ENCODE measurements around the gene ASIP. TPM values are rescaled to one million over a fixed set of nuclear protein-coding genes. Genes with fewer than 3 reads are reported as not detected.
A peak's percentile ranks its signal among the peaks of the same experiment; 100 is the strongest.

ASIP gene
- polyA plus RNA-seq, 1 donor (not counting 4 experiments of a cell fraction or from before 2014, with no cell fraction given): not detected

DNA sequence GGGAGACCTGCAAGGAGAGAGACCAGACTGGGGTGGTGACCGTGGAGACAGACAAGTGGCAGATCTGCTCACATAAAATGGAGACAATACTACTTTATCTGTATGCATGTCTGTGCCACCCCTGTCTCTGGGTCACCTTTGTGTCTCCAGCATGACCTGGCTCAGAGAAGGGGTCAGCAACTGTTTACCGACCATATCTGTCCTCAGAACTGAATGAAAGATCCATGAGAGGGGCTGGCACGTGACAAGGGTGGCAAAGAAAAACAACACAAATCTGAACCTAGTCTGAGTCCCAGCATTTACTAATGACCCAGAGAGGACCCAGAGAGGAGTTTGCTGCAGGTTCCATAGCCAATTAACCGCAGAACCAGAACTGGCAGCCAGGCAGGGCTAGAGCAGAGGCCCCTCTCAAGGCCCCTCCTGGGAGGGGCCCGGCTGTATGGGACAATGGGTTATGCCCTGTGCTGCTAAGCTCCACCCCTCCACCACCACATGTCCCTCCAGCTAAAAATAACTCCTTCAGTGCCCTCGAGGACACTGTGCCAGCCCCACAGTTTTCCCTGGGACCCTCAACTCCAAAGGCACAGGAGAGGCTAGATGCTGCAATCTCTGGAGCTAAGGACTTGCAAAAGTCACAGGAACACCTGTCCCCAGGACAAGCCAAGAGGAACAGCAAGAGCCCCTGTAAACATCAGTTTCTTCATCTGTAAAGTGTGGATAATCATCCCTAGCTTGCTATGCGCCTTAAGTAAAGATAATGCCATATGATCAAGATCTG is 59.8 kb downstream of the ASIP start:
- Histone ChIP-seq H3K79me2 (ENCODE audit: control insufficient read depth, insufficient read depth, low read length) (peaks cover 64% of the 10 kb centered on the region), H3K4me2 (ENCODE audit: control insufficient read depth, extremely low read depth, insufficient read depth, low read depth, low read length) (peak overlapping the region; percentile 87)

DNA sequence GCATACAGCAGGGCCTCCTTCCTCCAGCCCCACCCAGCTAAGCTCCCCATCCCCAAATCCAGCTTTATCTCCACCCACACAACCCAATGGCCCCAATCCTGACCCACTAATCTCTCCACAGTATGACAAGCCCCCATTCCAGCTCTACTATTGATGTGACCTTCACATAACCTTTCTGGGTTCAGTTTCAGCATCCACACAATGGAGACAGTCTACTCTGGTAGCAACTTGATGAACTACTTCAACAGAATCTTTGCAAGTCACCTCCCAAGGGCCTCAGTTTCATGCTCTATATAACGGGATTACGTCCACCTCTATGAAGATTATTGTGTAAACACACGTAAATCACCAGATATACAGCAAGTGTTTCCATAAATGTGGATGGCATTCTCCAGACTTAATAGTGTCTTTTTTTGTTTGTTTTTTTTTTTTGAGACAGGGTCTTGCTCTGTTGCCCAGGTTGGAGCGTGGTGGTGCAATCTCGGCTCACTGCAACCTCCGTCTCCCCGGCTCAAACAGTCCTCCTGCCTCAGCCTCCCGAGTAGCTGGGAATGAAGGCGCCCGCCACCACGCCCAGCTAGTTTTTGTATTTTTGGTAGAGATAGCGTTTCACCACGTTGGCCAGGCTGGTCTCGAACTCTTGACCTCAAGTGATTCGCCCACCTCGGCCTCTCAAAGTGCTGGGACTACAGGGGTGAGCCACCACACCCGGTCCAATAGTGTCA is 60.5 kb downstream of the ASIP start:
- Histone ChIP-seq H3K36me3 (ENCODE audit: control insufficient read depth in 2 of 2, extremely low read depth in 1 of 2, insufficient read depth in 2 of 2, low read length in 2 of 2) (peaks cover 9 to 22% of the 10 kb centered on the region in 2 experiments), H3K4me3 (ENCODE audit: control insufficient read depth in 2 of 3, extremely low read depth in 1 of 3, insufficient read depth in 2 of 3, low read depth in 1 of 3, low read length in 3 of 3) (peak overlapping the region; percentile 78 to 93 (median 92)), H3K4me1 (ENCODE audit: control insufficient read depth, extremely low read depth, insufficient read depth, low read length) (peaks cover 36% of the 10 kb centered on the region), H4K20me1 (ENCODE audit: control insufficient read depth, extremely low read depth, insufficient read depth, low read length) (peaks cover 24% of the 10 kb centered on the region), H3K27me3 (ENCODE audit: control insufficient read depth, extremely low read depth, insufficient read depth, low read length) (no peaks in the 10 kb centered on the region), H2AFZ (ENCODE audit: control insufficient read depth, low read length) (no peak overlapping the region), H3K9me3 (ENCODE audit: control insufficient read depth, low read depth, low read length) (no peaks in the 10 kb centered on the region), H3K9ac (ENCODE audit: control insufficient read depth, extremely low read depth, insufficient read depth, low read length) (peak overlapping the region; percentile 98), H3K27ac (ENCODE audit: control insufficient read depth, insufficient read depth, low read length) (peak overlapping the region; percentile 90), H3K9me1 (ENCODE audit: control insufficient read depth, extremely low read depth, insufficient read depth, low read length) (no peaks in the 10 kb centered on the region), H3K4me2 (ENCODE audit: control insufficient read depth, extremely low read depth, insufficient read depth, low read depth, low read length) (peak overlapping the region; percentile 87), H3K79me2 (ENCODE audit: control insufficient read depth, insufficient read depth, low read length) (peaks cover 56% of the 10 kb centered on the region)
- TF ChIP-seq EZH2 (IDR thresholded peaks at IDR 0.05; ENCODE audit: low read length): no peak
- TF ChIP-seq, protein P1, sequence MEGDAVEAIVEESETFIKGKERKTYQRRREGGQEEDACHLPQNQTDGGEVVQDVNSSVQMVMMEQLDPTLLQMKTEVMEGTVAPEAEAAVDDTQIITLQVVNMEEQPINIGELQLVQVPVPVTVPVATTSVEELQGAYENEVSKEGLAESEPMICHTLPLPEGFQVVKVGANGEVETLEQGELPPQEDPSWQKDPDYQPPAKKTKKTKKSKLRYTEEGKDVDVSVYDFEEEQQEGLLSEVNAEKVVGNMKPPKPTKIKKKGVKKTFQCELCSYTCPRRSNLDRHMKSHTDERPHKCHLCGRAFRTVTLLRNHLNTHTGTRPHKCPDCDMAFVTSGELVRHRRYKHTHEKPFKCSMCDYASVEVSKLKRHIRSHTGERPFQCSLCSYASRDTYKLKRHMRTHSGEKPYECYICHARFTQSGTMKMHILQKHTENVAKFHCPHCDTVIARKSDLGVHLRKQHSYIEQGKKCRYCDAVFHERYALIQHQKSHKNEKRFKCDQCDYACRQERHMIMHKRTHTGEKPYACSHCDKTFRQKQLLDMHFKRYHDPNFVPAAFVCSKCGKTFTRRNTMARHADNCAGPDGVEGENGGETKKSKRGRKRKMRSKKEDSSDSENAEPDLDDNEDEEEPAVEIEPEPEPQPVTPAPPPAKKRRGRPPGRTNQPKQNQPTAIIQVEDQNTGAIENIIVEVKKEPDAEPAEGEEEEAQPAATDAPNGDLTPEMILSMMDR (optimal IDR thresholded peaks at IDR 0.05 in 1 of 3, IDR thresholded peaks at IDR 0.05 in 1 of 3, conservative IDR thresholded peaks at IDR 0.05 in 1 of 3; ENCODE audit: extremely low read depth in 1 of 3, insufficient read depth in 2 of 3, low read length in 3 of 3): no peak
- DNase-seq (ENCODE audit: low read depth, low spot score) (no peak), FAIRE-seq (no peak)
- dilution Hi-C loops (cut with MboI; ENCODE audit: extremely low pct_ligation_motif_present, low sequenced_read_pairs): no loop called here

More for the DNA sequence above, 59.8 kb downstream of the ASIP start:
- Histone ChIP-seq H3K9me1 (ENCODE audit: control insufficient read depth, extremely low read depth, insufficient read depth, low read length) (no peaks in the 10 kb centered on the region), H3K4me1 (ENCODE audit: control insufficient read depth, extremely low read depth, insufficient read depth, low read length) (peaks cover 33% of the 10 kb centered on the region), H3K27me3 (ENCODE audit: control insufficient read depth, extremely low read depth, insufficient read depth, low read length) (no peaks in the 10 kb centered on the region), H3K9me3 (ENCODE audit: control insufficient read depth, low read depth, low read length) (no peaks in the 10 kb centered on the region), H3K4me3 (ENCODE audit: control insufficient read depth in 2 of 3, extremely low read depth in 1 of 3, insufficient read depth in 2 of 3, low read depth in 1 of 3, low read length in 3 of 3) (peak overlapping the region; percentile 78 to 93 (median 92)), H2AFZ (ENCODE audit: control insufficient read depth, low read length) (no peak overlapping the region), H3K36me3 (ENCODE audit: control insufficient read depth in 2 of 2, extremely low read depth in 1 of 2, insufficient read depth in 2 of 2, low read length in 2 of 2) (peaks cover 9 to 22% of the 10 kb centered on the region in 2 experiments), H3K27ac (ENCODE audit: control insufficient read depth, insufficient read depth, low read length) (no peak overlapping the region), H3K9ac (ENCODE audit: control insufficient read depth, extremely low read depth, insufficient read depth, low read length) (peak overlapping the region; percentile 98), H4K20me1 (ENCODE audit: control insufficient read depth, extremely low read depth, insufficient read depth, low read length) (peaks cover 29% of the 10 kb centered on the region)
- dilution Hi-C loops (cut with MboI; ENCODE audit: extremely low pct_ligation_motif_present, low sequenced_read_pairs): no loop called here
- FAIRE-seq (no peak), DNase-seq (ENCODE audit: low read depth, low spot score) (no peak)
- TF ChIP-seq, protein P1 (optimal IDR thresholded peaks at IDR 0.05 in 1 of 3, IDR thresholded peaks at IDR 0.05 in 1 of 3, conservative IDR thresholded peaks at IDR 0.05 in 1 of 3; ENCODE audit: extremely low read depth in 1 of 3, insufficient read depth in 2 of 3, low read length in 3 of 3): no peak
- no peak for TF ChIP-seq EZH2 (IDR thresholded peaks at IDR 0.05; ENCODE audit: low read length)

Data from keratinocyte (primary cell).